Stimulated activated CD4-positive, alpha-beta T cell treated with anti-CD3 and anti-CD28 coated beads, Interleukin-4, amount 100 ng/mL, for 1 hour (primary cell): Measurements from ENCODE around the gene TESK2.
A peak's percentile ranks its signal among the peaks of the same experiment; 100 is the strongest.
"Not testable (repeated sequence)": the region's sequence is repeated elsewhere in the genome, so short reads cannot be mapped to it uniquely, and the experiment has no call there.

Experiments used
- DNase-seq: peaks from one replicate; pipeline ENCODE4 v3.0.0-alpha.2; 2020

Gene TESK2

DNA sequence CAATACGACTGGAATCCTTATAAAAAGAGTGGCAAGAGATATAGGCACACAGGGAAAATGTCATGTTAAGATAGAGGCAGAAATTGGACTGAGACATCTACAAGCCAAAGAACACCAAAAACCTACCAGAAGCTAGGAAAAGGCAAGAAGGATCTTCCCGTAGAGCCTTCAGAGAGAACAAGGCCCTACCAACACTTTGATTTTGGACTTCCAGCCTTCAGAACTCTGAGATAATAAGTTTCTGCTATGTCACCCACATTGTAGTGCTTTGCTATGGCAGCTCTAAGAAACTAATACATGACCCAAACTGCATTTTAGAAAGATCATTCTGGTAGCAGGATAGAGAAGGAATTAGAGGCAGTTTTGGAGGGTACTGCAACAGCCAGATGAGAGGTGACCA is 126.7 kb downstream of the TESK2 start:
- no peak for DNase-seq

GRCh38 chr1:45360981-45361380 is 130.0 kb downstream of the TESK2 start:
- not testable (repeated sequence) for DNase-seq

DNA sequence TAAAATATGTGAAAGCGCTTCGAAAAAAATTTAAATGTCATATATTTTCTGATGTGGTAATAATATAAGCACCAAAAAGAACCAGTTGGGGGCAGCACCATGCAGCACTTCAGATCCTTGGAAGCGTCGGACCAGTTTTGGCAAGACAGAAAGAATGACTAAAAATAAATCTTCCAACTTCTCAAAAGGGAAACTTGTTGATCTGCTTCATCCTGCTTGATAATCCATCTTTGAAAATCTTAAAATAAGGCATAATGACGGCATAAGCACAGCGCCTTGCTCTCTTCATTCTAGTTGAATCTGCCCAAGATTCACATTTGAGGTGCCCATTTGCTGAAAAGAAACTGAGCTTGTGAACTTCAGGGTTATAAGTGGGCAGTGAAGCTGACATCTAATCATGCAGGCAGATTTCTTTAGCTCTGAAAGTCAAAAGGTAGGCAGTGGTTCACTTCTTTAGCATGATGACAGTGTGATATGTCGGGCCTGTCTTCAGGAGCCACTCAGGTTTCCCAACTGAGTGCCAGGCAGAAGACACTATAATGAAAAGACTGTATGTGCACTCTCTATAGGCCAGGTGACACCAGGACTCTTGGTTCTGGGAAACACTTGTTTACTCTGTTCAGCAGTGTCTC is 131.0 kb downstream of the TESK2 start:
- peak; percentile 52 for DNase-seq

GRCh38 chr1:45356186-45356585 is 134.8 kb downstream of the TESK2 start:
- DNase-seq = no peak

GRCh38 chr1:45355683-45356082 is 135.3 kb downstream of the TESK2 start:
- no peak for DNase-seq

- DNase-seq = no peak
Measured at GRCh38 chr1:45354838-45355237, 136.1 kb downstream of the TESK2 start.

- DNase-seq = no peak
Measured at GRCh38 chr1:45353685-45354084, 137.3 kb downstream of the TESK2 start.

- DNase-seq = no peak
Measured at GRCh38 chr1:45351508-45351907, 139.5 kb downstream of the TESK2 start.

DNA sequence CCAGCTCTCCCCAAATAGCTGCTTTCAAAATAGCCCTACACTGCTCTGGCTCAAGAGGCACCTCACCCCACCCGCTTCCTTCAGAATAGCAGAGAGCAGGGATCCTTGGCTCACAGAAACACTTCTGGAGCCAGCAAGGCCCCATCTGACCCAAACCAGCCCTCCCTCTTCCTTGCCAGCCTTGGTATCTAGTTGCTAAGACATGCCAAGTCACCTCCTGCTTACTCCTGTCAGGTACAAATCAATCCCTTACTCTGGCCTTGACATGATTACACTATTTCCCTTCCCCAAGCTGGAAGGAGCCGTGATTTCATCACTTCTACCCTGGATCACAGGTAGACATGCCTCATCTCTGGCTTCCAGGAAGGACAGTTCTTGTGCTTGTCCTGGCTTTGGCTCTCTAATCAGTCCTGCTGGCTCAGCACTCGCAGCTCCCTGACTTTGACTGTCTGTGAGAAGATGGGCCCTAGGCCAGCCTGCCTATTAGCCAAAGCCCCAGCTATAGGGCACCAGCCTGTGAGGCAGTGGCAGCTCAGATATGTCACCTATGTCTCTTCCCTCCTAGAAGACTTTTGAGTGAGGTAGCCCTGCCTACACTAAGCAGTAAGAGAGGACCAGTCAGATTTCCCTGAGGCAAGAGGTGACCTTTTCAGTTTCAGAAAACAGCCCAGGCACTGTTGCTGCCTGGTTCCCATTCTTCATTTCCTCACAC is 141.8 kb downstream of the TESK2 start:
- DNase-seq = no peak

DNA sequence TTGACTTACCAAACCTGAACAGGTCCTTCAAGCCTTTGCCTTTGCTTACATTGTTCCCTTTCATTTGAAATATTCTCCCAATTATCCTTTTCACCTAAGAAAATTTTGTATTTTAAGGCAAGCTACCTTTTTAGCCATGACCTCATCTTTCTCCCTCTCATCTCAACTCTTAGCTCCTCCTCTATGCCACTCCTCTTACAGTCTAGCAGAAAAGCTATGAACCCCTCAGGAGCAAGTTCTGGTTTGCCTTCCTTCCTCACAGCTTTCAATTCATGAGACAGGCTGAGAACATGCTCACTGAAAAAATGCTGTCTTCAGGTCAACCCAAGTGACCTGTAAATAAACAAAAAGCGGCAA is 142.4 kb downstream of the TESK2 start:
- no peak for DNase-seq

- DNase-seq = no peak
Measured at GRCh38 chr1:45348020-45348419, 142.9 kb downstream of the TESK2 start.

DNA sequence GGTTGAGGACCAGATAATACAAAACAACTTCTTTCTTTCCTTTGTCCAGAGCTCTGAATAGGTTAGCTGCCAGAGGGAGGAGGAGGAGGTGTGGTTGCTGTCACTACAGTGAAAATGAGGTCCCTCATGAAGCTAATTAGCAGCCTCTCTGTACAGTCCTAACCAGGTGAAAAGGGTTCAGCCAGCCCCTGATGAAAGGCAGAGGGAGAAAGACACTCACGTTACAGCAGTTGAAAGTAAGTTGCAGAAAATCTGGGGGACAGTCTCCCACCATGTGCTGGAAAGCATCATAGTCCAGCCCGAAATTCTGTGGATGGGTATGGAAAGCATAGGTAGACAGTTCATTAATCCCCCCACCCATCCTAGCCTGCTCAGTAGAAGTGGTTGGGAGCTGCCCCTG is 144.5 kb downstream of the TESK2 start:
- DNase-seq = no peak

DNA sequence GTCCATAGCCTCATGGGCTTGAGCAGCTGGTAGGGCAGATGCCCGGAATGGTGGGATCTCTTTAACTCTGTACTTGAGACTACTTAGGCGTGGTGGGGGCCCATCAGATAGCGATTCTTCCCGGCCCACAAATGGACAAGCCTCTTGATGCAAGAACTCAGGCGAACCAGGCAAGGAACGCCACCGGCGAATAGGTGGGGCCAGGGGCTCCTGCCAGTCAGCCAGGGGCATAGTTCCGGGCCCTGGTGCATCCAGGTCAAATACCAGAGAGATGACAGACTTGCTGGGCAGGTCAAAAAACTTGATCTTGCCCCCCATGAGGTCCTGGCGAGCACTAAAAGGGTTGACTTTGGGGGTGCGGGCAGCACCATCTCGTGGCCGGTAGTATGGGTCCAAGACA is 145.9 kb downstream of the TESK2 start:
- no peak for DNase-seq

DNA sequence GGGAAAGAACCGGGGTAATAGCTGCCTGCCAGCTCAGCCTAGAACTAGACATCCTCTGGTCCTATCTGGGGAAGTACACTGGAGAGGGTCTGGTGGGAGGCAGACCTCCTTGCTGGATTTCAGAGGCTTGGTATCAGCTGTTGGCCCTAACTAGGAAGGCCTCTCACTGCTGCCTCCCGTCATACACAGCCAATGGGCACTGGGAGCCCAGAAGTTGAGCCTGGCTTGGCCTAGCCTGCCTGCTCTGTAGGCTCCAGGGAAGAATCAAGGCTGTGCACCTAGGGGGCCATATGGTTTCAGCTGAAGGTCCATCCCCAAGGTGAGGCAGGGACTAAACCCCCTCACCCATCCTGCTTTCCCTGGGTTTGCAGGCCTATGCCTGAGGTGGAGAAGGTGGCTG is 146.5 kb downstream of the TESK2 start:
- no peak for DNase-seq

DNA sequence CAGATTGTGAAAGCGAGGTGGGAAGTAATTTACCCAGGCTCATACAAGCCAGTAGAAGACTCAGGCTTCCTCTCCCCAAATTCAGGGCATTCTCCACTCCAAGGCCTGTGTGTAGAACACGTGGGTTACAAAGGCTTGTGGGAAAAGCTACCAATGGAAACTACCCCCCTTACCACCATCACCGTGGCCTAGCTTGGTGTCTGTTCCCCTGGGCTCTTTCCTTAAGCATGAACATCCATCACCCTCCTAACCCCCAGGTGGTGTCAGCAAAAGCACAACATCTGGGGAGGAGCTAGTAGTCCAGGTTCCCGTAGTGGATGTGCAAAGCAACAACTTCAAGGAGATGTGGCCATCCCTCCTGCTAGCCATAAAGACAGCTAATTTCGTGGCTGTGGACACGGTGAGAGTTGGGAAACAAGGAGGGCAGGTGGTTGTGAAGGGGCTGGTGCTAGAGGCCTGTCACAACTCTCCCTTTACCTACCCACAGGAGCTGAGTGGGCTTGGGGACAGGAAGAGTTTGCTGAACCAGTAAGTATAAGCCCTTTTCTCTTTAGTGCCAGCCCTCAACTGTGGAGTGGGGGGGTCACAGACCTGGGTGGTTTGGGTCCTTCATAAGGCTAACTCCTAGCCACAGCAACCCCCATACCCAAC is 150.0 kb downstream of the TESK2 start:
- no peak for DNase-seq

DNA sequence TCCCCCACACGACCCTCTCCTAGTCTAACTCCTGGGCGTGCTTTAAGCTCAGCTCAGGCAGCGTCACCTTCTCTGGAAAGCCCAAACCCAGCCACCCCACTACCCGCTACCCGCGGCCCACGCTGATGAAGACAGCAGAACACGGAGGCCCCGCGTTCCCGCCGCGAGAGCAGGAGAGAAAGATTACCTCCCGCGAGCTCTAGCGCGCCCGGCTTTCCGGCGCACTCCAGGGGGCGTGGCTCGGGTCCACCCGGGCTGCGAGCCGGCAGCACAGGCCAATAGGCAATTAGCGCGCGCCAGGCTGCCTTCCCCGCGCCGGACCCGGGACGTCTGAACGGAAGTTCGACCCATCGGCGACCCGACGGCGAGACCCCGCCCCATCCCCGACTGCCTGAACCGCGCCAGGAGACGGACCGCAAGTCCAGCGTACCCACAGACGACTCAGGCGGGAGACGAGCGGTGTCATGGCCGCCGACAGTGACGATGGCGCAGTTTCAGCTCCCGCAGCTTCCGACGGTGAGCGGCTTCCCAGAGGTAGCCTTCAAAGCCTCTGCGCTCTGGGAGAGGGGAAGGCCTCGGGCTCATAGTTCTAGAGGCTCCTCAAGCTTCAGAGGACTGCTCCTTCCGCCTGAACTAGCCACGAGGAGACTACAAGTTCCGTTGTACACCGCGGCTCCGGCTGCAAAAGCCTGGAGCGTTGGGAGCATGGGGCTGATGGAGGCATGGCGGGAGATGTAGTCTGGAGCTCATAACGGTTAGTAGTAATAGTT is 151.0 kb downstream of the TESK2 start, which contains the start of the genes MUTYH and TOE1:
Gene MUTYH (minus strand): TSS at position 652 of the 770 bp plus-strand sequence. CDS start 5,935 bp downstream, outside the sequence.
Gene TOE1 (plus strand): TSS at position 382 of the 770 bp plus-strand sequence. CDS start 83 bp downstream, at position 465.
- peak; percentile 93 for DNase-seq

- DNase-seq = no peak
Measured at GRCh38 chr1:45337630-45338325, 153.2 kb downstream of the TESK2 start.

DNA sequence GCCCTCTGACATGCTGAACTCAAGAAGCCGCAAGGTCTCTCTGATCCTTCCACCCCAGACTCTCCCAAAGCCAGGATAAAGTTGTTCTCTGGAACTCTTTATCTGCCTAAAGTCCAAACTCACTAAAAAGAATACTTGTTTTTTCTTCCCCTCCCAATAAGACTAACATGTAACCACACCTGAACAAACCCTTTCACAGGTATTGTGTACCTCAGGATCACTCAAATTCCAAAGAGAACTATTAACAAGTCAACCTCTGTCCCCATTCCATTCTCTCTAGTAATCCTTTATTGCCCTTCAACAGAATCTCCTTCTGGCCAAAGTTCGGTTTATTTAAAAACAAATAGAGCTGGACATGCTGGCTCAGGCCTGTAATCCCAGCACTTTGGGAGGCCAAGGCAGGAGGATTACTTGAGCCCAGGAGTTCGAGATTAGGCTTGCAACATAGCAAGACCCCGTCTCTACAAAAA is 155.1 kb downstream of the TESK2 start:
- DNase-seq = no peak

DNA sequence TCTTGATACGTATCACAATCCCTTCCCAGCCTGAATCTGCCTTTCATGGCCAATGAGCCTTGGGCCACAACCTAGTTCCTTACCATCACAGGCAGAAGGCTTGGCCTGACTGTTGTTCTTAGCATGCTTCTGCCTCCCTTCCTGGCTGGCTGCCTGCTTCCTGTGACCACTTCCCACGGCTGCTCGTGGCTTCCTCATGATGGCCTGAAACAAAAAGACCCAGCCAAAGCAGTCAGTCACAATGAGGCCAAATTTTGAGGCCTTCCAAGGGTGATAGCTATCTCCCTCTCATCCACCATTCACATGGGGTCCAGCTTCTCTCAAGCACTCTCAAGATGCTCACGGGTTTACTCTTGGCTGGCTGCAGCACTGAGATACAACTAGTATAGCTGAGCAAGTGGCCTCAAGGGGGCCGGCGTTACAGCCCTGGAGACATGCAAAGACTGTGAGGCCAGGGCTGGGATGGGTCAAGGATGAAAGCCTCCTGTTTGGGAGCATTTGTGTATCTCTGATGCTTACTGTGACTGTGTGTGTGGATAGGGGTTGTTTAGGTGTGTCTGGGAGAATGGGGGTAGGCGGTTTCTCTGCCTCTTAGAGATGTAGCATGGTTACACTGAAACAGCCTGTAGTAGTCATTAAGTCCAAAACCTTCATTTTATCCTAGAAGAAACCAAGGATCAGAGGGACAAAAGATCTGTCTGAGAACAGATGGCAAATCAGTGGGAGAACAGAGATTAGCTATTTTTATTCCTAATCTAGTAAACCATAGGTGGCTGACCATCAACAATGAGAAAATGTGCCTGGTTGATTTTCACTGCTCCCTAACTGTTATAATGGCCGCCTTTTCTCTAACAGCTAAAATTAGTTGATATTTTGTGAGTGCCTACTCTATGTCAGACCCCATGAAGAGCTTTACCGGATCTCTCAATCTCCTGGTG is 156.4 kb downstream of the TESK2 start:
- DNase-seq = no peak

DNA sequence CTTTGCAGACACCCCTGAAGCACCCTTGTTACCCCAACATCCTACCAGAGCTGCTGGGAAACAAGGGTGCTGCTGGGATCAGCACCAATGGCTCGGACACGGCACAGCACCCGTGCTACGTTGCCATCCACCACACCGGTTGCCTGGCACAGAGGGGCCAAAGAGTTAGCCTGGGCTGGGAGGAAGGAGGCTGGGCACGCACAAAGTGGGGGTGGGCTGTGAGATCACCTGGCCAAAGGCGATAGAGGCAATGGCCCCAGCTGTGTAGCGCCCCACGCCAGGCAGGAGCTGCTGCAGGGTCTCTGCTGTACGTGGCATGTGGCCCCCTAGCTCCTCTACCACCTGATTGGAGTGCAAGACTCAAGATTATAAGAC is 158.6 kb downstream of the TESK2 start:
- no peak for DNase-seq
